ENCODE data around the gene CEP85. TPM values are rescaled to one million over a fixed set of nuclear protein-coding genes. Genes with fewer than 3 reads are reported as not detected.
"Not testable (repeated sequence)": the region's sequence is repeated elsewhere in the genome, so short reads cannot be mapped to it uniquely, and the experiment has no call there.

Gene CEP85
- total RNA-seq, 1 donor from 2014 or later = 8.4 TPM

DNA sequence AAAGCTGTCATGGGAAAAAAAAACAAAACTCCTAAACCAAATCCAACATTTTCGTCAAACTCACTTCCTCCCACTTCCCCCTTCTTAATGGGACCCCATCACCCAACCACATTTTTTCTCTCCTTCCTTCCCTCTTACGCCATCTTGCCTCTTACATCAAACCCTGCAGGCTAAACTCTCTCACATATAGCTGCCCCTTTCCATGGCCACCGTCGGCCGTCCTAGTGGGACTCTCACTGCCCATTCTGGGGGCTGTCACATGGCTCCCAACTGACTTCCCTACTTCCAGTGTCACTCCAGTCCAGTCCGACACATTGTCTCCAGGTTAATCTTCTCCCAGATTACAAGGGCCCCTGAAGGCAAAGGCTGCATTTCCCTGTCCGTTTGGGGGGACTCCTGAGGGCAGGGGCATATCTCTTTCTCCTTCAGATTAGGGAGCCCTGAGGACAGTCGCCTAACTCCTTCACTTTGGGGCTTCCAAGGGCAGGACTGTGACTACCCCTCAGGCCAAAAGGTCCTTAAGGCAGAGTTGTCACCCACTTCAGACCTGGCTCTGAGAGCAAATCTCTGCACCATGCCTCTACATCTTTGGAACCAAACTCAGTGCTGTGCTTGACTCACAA lies 71.8 kb downstream of the CEP85 start:
- Histone ChIP-seq H3K4me3 (ENCODE audit: low read depth, low read length) (peak overlapping the region; percentile 69), H3K36me3 (ENCODE audit: control insufficient read depth, insufficient read depth, low read length) (no peaks in the 10 kb centered on the region), H3K27me3 (ENCODE audit: control insufficient read depth, insufficient read depth, low read length) (no peaks in the 10 kb centered on the region)
- FAIRE-seq (no peak), DNase-seq (ENCODE audit: low read depth) (no peak)
- TF ChIP-seq, protein P1, sequence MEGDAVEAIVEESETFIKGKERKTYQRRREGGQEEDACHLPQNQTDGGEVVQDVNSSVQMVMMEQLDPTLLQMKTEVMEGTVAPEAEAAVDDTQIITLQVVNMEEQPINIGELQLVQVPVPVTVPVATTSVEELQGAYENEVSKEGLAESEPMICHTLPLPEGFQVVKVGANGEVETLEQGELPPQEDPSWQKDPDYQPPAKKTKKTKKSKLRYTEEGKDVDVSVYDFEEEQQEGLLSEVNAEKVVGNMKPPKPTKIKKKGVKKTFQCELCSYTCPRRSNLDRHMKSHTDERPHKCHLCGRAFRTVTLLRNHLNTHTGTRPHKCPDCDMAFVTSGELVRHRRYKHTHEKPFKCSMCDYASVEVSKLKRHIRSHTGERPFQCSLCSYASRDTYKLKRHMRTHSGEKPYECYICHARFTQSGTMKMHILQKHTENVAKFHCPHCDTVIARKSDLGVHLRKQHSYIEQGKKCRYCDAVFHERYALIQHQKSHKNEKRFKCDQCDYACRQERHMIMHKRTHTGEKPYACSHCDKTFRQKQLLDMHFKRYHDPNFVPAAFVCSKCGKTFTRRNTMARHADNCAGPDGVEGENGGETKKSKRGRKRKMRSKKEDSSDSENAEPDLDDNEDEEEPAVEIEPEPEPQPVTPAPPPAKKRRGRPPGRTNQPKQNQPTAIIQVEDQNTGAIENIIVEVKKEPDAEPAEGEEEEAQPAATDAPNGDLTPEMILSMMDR (IDR thresholded peaks at IDR 0.05; ENCODE audit: insufficient read depth, low read length, severe bottlenecking) = no peak

DNA sequence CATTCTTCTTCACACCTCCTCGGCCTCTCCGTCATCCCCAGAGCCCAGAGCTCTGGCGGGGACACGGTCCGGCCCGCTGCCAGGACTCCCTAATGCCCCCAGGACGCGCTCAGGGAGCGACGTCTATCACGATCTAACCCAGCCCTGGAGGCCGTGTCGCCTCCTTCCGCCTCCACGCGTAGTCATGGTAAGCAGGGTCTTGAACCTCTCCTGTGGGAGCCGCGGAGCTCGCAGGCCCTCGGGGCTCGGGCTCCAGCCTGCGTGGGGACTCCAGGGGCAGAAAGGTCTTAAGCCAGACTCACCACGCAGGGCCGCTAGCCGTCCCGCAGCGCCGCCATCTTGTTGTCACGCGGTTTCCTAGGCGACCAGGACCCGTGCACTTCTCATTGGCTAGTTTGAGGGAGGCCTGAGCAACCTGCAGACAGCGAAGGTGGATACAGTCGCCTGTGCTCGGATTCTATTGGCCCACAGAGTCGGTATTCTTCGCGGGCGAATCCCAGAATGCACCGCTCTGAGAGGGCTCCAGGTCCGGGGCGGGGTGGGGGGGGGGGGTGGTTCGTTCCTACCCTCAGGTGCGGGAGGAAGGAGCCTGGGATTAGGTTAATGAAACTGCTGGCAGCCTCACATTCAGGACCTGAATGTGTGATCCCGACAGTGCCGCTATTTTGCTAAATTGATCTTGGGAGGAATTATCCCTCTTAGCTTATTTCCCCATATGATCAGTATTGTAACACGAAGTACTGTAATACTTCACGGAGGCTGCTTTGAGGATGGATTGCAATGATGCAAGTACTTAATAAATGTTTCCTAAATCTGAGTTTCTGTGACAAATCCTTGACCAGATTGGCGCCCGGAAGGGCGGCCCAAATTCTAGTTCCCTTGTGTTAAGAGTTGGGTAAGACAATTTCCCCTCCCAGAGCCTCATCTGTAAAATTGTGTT lies 72.6 kb downstream of the CEP85 start, which contains the start of gene UBXN11:
Gene UBXN11, minus strand, starts transcription at position 347 of the 940 bp plus-strand sequence. CDS start 3,753 bp downstream, outside the sequence.
- DNase-seq (ENCODE audit: low read depth) (peak; percentile 95), FAIRE-seq (no peak)
- Histone ChIP-seq H3K36me3 (ENCODE audit: control insufficient read depth, insufficient read depth, low read length) (no peaks in the 10 kb centered on the region), H3K27me3 (ENCODE audit: control insufficient read depth, insufficient read depth, low read length) (no peaks in the 10 kb centered on the region), H3K4me3 (ENCODE audit: low read depth, low read length) (peak within 1 kb of the TSS; percentile 69)
- TF ChIP-seq, protein P1 (IDR thresholded peaks at IDR 0.05; ENCODE audit: insufficient read depth, low read length, severe bottlenecking) = peak; percentile 8

DNA sequence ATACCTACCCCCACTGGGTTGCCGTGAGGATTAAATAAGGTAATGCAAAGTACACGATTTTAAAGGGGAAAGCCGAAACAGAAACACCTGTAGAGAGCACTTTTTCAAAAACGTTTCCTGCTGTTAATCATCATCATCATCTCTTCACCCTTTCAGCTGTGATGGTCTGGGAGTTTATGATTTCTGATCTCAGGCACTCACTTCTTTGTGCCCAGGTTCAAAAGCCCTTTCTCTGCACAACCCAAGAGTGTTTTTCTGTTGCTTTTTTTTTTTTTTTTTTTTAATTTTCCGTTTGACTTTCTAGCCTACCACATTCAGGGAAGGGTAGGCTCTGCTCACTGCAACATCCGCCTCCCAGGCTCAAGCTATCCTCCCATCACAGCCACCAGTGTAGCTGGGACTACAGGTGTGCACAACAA lies 73.4 kb downstream of the CEP85 start:
- no peak overlapping the region for H3K4me3 ChIP-seq (ENCODE audit: low read depth, low read length)
- DNase-seq (ENCODE audit: low read depth) = no peak
- FAIRE-seq = no peak
- no peaks in the 10 kb centered on the region for H3K27me3 ChIP-seq (ENCODE audit: control insufficient read depth, insufficient read depth, low read length)
- H3K36me3 ChIP-seq (ENCODE audit: control insufficient read depth, insufficient read depth, low read length) = no peaks in the 10 kb centered on the region
- TF ChIP-seq, protein P1 (IDR thresholded peaks at IDR 0.05; ENCODE audit: insufficient read depth, low read length, severe bottlenecking) = no peak

DNA sequence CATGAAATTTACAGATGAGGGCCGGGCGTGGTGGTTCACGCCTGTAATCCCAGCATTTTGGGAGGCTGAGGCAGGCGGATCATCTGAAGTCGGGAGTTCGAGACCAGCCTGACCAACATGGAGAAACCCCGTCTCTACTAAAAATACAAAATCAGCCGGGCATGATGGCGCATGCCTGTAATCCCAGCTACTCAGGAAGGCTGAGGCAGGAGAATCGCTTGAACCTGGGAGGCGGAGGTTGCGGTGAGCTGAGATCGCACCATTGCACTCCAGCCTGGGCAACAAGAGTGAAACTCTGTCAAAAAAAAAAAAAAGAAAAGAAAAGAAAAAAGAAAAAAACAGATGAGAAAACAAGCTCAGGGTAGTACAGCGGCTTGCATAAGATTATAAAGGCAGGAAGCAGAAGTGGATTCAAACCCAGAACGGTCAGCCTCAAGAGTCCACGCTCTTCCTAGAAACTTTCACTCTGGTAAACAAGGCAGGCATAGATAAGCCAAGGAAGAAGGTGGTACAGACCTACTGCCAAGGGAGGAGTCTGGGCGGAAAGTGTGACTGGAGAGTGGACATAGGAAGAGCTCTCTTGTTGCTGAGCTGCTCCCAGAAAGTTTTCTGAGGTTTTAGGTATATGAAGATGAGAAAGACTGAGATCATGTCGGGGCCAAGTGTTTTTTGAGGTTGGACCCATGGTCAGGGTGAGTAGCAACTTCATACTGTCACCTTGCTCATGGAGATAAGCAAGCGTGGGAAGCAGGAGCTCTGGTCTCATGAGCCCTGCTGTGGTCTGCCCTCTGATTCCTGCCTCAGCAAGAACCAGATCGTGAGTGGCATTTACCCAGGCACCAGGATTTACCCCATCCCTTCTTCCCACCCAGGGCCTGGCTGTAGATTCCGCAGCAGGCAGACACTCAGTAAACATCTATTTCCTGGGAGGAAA lies 74.2 kb downstream of the CEP85 start:
- DNase-seq (ENCODE audit: low read depth); FAIRE-seq; H3K27me3 ChIP-seq (ENCODE audit: control insufficient read depth, insufficient read depth, low read length); H3K36me3 ChIP-seq (ENCODE audit: control insufficient read depth, insufficient read depth, low read length); H3K4me3 ChIP-seq (ENCODE audit: low read depth, low read length): not testable (repeated sequence)

DNA sequence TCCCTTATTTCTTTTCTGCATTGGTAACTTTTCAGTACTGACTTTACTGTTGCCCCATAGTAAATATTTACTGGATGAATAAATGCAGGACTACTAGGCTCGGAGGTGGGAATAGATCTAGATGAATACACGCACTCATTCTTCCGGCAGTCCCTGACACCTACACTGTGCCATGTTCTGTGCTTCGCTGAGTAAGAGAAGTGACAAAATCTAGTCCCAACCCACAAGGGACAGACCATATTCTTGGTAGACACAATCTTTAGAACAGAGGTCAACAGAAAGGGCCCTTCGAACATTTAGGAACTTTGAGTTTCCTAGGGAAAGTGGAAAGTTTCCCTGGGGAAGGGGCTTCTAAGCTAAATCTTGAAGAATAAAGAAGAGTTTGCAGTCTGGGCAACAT lies 80.5 kb downstream of the CEP85 start:
- no peaks in the 10 kb centered on the region for H3K27me3 ChIP-seq (ENCODE audit: control insufficient read depth, insufficient read depth, low read length)
- DNase-seq (ENCODE audit: low read depth) = no peak
- TF ChIP-seq, protein P1 (IDR thresholded peaks at IDR 0.05; ENCODE audit: insufficient read depth, low read length, severe bottlenecking) = no peak
- no peak for FAIRE-seq
- no peak overlapping the region for H3K4me3 ChIP-seq (ENCODE audit: low read depth, low read length)
- peaks cover under 1% of the 10 kb centered on the region for H3K36me3 ChIP-seq (ENCODE audit: control insufficient read depth, insufficient read depth, low read length)
